Embryonic facial prominence (tissue), 1 donor: ENCODE results near the gene LHFPL6.

ENCODE experiments used
- DNase-seq: peaks from one replicate; pipeline ENCODE4 v3.0.0-alpha.2; 2016; ENCODE audit errors: extremely low spot score

The LHFPL6 gene

DNA sequence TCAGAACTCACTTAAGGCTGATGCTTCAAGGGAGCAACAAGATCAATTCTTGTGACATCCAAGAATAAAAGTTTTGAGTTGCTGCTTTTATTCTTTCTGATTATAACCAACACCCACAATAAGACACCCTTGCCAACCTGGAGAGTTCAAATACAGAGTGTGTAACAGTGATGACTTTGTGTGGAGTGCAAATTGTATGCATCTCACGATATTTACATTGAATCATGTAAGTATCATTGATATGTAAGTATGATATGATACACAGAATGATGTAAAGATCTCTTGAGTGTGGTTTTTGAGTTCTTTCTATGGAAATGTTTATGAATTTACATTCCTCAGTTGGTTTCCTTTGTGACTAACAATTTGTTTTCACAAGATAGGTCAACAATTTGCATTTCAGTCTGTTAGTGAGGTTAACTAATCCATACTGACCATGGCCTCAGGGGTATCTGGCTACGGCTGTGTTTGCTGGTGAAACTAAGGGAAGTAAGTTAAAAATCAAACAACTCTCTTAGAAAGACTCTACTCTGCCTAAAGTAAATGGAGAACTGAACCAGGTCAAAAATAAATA, 12.4 kb downstream of the LHFPL6 start:
- DNase-seq = no peak

GRCh38 chr13:39588384-39588783, 14.6 kb downstream of the LHFPL6 start:
- no peak for DNase-seq

- no peak for DNase-seq
Measured at GRCh38 chr13:39587939-39588338, 15.1 kb downstream of the LHFPL6 start.

- DNase-seq = no peak
Measured at GRCh38 chr13:39586958-39587605, 15.9 kb downstream of the LHFPL6 start.

GRCh38 chr13:39586151-39586550, 16.8 kb downstream of the LHFPL6 start:
- no peak for DNase-seq

DNA sequence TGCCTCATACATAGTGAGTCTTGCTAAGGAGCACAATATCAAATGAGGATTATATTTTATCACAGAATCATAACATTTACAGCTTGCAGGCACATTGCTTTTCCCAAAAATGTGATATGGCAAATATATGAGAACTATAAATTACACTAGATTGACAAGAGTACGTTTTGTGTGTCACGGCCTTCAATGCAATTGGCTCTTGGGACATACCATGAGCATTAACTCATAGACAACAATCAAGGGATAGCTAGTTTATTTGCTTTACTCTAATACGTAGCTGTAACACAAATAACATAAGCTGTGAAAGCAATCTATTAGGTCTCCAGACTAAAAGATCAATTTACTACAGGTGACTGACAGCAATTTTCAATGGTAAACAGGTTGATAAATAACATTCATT, 17.8 kb downstream of the LHFPL6 start:
- DNase-seq = no peak

- DNase-seq = no peak
Measured at GRCh38 chr13:39580881-39581575, 22.0 kb downstream of the LHFPL6 start.

DNA sequence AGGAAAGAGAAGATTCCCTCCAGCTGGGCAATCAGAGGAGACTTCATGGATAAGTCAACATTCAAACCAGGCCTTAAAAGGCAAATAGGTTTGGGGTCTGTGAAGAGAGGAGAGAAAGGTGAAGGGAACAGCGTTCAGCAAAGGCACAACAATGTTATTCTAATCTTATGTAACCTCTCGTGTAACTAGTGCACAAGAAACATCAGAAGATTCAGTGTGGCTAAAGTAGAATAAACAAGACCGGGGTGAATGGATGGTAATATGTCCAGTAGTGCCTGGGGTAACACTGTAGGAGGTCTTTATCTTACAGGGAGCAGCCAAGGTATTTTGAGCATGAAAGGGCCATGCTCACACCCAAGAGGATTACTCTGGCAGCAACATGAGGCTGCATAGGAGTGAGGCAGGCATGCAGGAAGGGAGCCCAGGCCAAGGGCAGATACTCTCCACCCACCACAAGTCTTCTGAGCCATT, 24.1 kb downstream of the LHFPL6 start:
- DNase-seq = no peak

GRCh38 chr13:39577838-39578491, 25.0 kb downstream of the LHFPL6 start:
- DNase-seq = no peak

DNA sequence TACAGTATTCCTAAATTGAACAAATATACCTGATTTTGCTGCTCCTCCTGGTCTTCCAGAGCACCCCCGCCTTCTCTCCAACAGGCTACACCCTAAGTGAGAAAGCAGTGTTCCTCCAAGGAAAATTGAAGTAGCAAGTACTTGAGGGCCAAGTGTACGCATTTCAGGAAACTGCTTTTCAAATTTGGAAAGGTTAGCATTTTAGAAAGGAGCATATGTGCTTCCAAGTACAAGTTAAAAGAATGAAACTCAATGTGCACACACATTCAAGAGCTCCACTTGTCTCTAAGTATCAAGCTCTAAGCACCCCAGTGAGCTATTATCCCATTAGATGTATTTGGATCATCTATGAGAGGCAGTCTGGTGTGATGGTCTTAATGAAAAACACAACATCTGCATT, 25.8 kb downstream of the LHFPL6 start:
- no peak for DNase-seq

DNA sequence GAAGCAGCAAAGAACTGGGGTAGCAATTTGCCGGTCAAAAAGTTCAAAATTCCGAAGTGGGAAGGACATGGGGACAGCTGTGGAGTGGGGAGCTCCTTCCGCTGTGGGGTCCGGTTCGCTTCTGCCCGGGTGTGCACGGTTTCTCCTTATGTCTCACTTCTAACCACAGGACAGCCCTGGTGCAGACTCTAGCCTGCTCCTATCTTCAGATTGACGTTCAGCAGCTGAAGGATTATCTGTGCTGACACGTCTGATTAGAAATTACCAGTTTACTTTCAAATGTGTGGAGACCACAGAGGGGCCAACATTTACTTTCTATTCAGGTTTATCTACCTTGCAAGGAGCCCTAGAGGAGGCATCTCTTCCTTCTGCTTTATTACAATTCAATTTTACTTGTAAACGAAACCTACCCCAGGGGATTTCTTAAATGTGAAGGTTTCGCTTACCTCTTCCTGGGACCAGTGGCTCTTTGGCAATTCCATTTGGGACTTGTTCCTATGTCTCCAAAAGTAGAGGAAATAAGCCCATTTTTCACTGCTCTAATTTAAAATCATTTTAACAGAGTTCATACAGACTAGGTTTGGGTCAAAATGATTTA, 27.3 kb downstream of the LHFPL6 start:
- DNase-seq = no peak

DNA sequence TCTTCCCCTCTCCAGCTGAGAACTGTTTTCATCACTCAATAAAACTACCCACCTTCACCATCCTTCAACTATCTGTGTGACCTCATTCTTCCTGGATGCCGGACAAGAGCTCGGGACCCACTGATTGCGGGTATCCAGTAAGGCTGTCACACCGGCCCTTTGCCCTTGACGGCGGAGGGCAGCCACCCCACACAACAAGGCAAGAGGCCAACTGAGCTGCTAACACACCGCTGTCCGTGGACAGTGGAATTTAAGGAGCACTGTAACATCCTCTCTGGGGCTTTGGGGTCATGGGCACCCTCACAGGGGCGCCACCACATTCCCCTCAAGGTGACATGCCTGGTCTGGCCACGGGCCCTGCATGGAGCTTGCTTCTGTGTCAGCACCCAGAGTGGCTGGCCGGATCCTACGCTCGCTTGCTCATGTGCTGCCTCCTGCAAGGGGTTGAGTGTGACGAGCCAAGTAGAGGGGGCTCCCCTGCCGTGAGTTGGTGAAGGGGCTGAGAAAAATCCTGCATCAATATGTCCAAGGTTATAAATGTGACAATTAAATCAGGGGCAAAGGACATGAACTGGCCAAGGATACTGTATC, 31.4 kb downstream of the LHFPL6 start:
- DNase-seq = no peak

DNA sequence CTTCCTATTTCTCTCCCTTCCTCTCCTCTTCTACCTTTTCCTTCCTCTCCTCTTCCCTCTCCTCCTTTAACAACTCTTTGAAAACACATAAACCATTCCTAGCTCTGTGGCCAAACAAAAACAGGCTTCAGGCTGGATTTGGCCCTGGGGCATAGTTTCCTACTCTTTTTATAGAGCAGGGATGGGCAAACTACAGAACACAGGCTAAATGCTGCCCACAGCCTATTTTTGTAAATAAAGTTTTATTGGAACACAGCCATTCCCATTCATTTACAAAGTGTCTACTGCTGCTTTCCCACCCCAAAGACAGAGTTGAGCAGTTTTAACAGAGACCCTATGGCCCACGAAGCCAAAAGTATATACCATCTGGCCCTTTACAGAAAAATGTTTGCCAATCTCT, 35.4 kb downstream of the LHFPL6 start:
- DNase-seq = no peak

GRCh38 chr13:39566216-39566869, 36.6 kb downstream of the LHFPL6 start:
- DNase-seq = no peak

GRCh38 chr13:39565036-39565949, 37.7 kb downstream of the LHFPL6 start:
- DNase-seq = no peak

GRCh38 chr13:39563470-39563735, 39.6 kb downstream of the LHFPL6 start:
- no peak for DNase-seq

DNA sequence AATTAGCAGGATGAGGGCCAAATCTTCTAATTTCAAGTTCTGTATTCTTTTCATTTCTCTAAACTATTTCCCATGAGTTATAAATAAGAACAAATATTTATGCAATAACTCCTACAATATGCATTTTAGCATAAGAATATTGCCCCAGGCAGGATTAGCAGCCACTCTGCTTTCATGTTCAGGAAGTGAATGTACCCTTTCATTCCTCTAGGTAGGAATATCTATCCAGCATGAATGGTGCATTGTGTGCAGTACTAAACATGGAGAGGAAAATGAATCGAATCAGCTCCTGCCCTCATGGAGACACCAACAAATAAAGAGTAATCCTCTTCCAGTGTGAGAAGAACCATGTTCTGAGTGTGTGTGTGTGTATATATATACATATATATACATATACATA, 41.0 kb downstream of the LHFPL6 start:
- no peak for DNase-seq

- DNase-seq = no peak
Measured at GRCh38 chr13:39559847-39560246, 43.1 kb downstream of the LHFPL6 start.

DNA sequence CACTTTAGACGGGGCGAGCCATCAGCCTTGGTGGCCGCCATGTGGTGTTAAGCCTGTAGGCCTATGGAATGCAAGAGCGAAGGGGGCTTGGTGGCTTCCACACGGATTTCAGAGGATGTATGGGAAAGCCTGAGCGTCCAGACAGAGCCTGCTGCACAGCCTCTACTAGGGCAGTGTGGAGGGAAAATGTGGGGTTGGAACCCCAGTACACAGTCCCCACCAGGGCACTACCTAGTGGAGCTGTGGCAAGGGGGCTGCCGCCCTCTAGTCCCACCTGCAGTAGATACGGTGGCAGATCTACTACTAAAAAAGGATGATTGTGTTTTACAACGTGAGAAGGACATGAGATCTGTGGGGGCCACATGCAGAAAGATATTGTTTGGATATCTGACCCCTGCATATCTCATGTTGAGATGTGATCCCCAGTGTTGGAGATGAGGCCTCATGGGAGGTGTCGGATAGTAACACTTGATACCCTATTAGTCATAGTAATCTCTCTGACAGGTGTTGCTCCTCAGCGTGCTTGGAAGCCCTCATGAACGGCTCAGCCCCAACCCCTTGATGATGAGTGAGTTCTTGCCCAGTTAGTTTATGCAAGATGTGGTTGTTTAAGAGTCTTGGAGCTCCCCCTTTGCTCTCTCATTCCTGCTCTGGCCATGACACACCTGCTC, 45.6 kb downstream of the LHFPL6 start:
- no peak for DNase-seq

DNA sequence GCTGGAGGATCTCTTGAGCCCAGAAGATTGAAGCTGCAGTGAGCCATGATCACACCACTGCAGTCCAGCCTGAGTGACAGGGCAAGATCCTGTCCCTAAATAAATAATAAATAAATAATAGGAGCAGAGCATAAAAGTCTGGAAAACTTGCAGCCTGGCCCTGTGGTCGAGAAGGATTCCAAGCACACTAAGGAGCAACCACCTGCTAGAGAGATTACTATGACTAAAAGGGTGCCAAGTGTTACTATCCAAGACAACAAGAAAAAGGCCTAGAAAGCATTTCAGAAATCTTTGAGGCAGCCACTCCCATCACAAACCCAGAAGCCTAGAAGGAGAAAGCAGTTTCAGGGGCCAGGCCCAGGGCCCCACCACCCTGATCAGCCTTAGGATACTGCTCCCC, 46.1 kb downstream of the LHFPL6 start:
- DNase-seq = no peak
